BE2C (cell line): ENCODE data around the gene HS6ST1.

Source experiments
- DNase-seq: peaks from one replicate; pipeline ENCODE4 v3.0.0-alpha.2; 2020
- H3K27me3 ChIP-seq: fragments of 250-450 bp; sonication (Bioruptor Pico); 2 replicates; pipeline ENCODE4 v1.5.1; 2020; ENCODE audit warnings: mild to moderate bottlenecking
- H3K36me3 ChIP-seq: fragments of 250-450 bp; sonication (Bioruptor Pico); 2 replicates; pipeline ENCODE4 v1.5.1; 2020; ENCODE audit warnings: mild to moderate bottlenecking
- H3K4me1 ChIP-seq: fragments of 250-450 bp; sonication (Bioruptor Pico); 2 replicates; pipeline ENCODE4 v1.5.1; 2020
- H3K4me3 ChIP-seq: 2 replicates; pipeline ENCODE4 v1.5.1; 2011; ENCODE audit warnings: low read depth, low read length
- H3K9me3 ChIP-seq: fragments of 250-450 bp; sonication (Bioruptor Pico); 2 replicates; pipeline ENCODE4 v1.5.1; 2020
- TF ChIP-seq, protein P1 (sequence below): IDR thresholded peaks from 2 replicates; pipeline ENCODE4 v1.5.1; 2012; ENCODE audit warnings: mild to moderate bottlenecking, low read depth, low read length

Gene HS6ST1

DNA sequence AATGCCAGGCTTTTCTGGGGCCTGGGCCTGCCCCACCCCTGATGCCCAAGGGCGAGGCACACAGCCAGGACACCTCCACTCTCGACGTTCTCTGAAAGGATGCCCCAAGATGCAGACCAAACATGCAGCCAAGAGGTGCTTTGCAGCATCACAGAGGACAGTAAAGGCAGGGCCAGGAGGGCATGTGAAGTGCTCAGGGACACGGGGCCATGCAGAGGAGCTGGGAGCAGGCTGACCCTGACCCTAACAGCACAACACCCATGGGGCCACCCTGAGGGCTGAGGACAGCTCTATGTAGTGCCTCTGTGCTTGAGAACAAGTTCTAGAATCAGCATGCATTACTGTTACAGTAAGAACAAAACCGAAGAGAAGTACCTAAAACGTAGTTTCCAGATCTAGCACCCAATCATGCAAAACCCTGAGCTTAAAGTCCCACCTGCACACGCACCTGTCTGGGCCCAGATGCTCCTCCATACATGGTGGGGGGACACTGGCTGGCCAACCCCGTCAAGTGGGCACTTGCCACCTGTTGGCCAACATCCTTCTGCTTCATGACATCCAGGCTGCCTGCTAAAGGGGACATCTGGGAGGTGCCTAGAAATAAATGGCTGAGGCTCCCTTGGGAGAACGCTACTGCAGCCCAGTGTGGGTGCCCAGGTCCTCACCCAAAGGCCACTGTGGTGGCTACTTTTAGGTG lies 15.4 kb downstream of the HS6ST1 start:
- Histone ChIP-seq H3K4me3 (no peak overlapping the region), H3K27me3 (no peaks in the 10 kb centered on the region), H3K4me1 (no peaks in the 10 kb centered on the region), H3K9me3 (no peaks in the 10 kb centered on the region), H3K36me3 (no peaks in the 10 kb centered on the region)
- DNase-seq: no peak
- TF ChIP-seq, protein P1, sequence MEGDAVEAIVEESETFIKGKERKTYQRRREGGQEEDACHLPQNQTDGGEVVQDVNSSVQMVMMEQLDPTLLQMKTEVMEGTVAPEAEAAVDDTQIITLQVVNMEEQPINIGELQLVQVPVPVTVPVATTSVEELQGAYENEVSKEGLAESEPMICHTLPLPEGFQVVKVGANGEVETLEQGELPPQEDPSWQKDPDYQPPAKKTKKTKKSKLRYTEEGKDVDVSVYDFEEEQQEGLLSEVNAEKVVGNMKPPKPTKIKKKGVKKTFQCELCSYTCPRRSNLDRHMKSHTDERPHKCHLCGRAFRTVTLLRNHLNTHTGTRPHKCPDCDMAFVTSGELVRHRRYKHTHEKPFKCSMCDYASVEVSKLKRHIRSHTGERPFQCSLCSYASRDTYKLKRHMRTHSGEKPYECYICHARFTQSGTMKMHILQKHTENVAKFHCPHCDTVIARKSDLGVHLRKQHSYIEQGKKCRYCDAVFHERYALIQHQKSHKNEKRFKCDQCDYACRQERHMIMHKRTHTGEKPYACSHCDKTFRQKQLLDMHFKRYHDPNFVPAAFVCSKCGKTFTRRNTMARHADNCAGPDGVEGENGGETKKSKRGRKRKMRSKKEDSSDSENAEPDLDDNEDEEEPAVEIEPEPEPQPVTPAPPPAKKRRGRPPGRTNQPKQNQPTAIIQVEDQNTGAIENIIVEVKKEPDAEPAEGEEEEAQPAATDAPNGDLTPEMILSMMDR: no peak

- no peaks in the 10 kb centered on the region for H3K9me3 ChIP-seq
- TF ChIP-seq, protein P1: no peak
- no peaks in the 10 kb centered on the region for H3K4me1 ChIP-seq
- H3K4me3 ChIP-seq: no peak overlapping the region
- no peak for DNase-seq
- no peaks in the 10 kb centered on the region for H3K36me3 ChIP-seq
- H3K27me3 ChIP-seq: no peaks in the 10 kb centered on the region
Observed at GRCh38 chr2:128302744-128303067, 16.0 kb downstream of the HS6ST1 start.

DNA sequence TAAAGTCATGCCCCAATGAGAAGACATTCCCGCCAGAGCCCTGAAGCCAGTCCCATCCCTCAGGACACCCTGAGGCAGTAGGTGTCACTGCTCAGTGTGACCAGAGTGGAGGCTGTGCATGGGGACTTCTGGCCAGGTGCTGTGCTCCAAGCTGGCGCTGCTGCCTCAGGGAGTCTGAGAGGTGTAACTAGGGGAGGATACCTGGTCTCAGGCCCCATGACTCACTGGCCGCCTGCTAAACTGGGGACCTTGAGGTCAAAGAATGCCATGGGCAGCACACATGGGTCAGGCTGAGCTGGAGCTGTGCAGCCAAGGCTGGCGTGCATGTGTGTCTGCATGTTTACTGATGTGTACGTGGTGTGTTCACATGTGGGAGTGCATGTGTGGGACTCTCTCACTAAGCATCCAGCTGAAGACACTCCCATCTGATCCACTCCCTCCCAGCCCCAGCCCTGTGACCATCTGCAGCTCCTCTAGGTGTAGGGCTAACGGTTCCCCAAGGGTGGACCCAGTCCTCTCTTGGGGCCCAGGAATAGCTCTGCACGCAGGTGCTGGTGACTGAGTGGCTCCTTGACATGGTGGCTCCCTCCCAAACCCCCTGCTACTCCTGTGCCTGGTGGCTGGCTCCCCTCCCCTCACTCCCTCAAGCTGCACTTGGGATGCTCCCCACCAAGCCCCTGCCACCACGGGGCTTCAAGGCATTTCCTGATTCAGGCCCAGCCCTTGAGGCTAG lies 16.5 kb downstream of the HS6ST1 start:
- Histone ChIP-seq H3K9me3 (no peaks in the 10 kb centered on the region), H3K27me3 (no peaks in the 10 kb centered on the region), H3K4me3 (no peak overlapping the region), H3K36me3 (no peaks in the 10 kb centered on the region), H3K4me1 (no peaks in the 10 kb centered on the region)
- TF ChIP-seq, protein P1: no peak
- no peak for DNase-seq

- DNase-seq: no peak
- TF ChIP-seq, protein P1: no peak
- Histone ChIP-seq H3K9me3 (no peaks in the 10 kb centered on the region), H3K4me1 (no peaks in the 10 kb centered on the region), H3K27me3 (no peaks in the 10 kb centered on the region), H3K4me3 (no peak overlapping the region), H3K36me3 (no peaks in the 10 kb centered on the region)
Observed at GRCh38 chr2:128301501-128301966, 17.1 kb downstream of the HS6ST1 start.

- no peak for DNase-seq
- Histone ChIP-seq H3K36me3 (no peaks in the 10 kb centered on the region), H3K4me3 (no peak overlapping the region), H3K27me3 (no peaks in the 10 kb centered on the region), H3K4me1 (no peaks in the 10 kb centered on the region), H3K9me3 (no peaks in the 10 kb centered on the region)
- TF ChIP-seq, protein P1: no peak
Observed at GRCh38 chr2:128301021-128301420, 17.6 kb downstream of the HS6ST1 start.
